Posterior cingulate gyrus (tissue), 11 donors: ENCODE measurements around the gene PIN4.
"Not testable (repeated sequence)": the region's sequence is repeated elsewhere in the genome, so short reads cannot be mapped to it uniquely, and the experiment has no call there.

Experiments used
- DNase-seq, 10 donors: peaks; one replicate each; pipeline versions ENCODE4 v3.0.0 to v3.0.0-alpha.2; 2020 to 2021; ENCODE audit warnings: mixed read lengths in 3 of 10
- intact Hi-C: fragments of 100-400 bp; cut with DNase I; formaldehyde crosslinking; loops from one replicate; pipeline ENCODE4 v1.15.1; 2023

Gene PIN4

GRCh38 chrX:72181178-72182125 is at the start of gene PIN4:
TSS of gene PIN4 (plus strand) at chrX:72181757. CDS start at chrX:72181786, 29 bp downstream.
- peak; percentile 83 to 99 (median 90) for DNase-seq
- intact Hi-C loops = loop anchor here (5.0 kb wide), 1 partner anchor 49 kb away; the partner anchor contains the start of gene RTL5

- DNase-seq = no peak
- intact Hi-C loops = loop anchor here (5.0 kb wide), 1 partner anchor 50 kb away; the partner anchor contains the start of gene PIN4
Measured at GRCh38 chrX:72132456-72132855, 49.1 kb upstream of the PIN4 start.

- peak in 1 of 10 donors; percentile 62 for DNase-seq
Measured at GRCh38 chrX:72133851-72134546, 47.6 kb upstream of the PIN4 start.

GRCh38 chrX:72137846-72138495 is 43.6 kb upstream of the PIN4 start:
- intact Hi-C loops = no loop called here
- DNase-seq = no peak

More at GRCh38 chrX:72133851-72134546, 47.6 kb upstream of the PIN4 start:
- intact Hi-C loops = loop anchor here (5.0 kb wide), 1 partner anchor 48 kb away; the partner anchor contains the start of gene PIN4

- DNase-seq = no peak
- intact Hi-C loops = no loop called here
Measured at GRCh38 chrX:72139538-72139937, 42.0 kb upstream of the PIN4 start.

GRCh38 chrX:72141372-72142004 is 40.1 kb upstream of the PIN4 start:
- no peak for DNase-seq
- intact Hi-C loops = no loop called here

- intact Hi-C loops = no loop called here
- no peak for DNase-seq
Measured at GRCh38 chrX:72142094-72142793, 39.3 kb upstream of the PIN4 start.

GRCh38 chrX:72142794-72143608 is 38.6 kb upstream of the PIN4 start:
- intact Hi-C loops = no loop called here
- DNase-seq = no peak

- intact Hi-C loops = no loop called here
- no peak for DNase-seq
Measured at GRCh38 chrX:72143609-72143907, 38.0 kb upstream of the PIN4 start.

GRCh38 chrX:72145181-72145580 is 36.4 kb upstream of the PIN4 start:
- DNase-seq = no peak
- intact Hi-C loops = no loop called here

- no peak for DNase-seq
- intact Hi-C loops = no loop called here
Measured at GRCh38 chrX:72146527-72146926, 35.0 kb upstream of the PIN4 start.

- no peak for DNase-seq
- intact Hi-C loops = no loop called here
Measured at GRCh38 chrX:72158773-72159172, 22.8 kb upstream of the PIN4 start.

- intact Hi-C loops = no loop called here
- DNase-seq = no peak
Measured at GRCh38 chrX:72159769-72160168, 21.8 kb upstream of the PIN4 start.

GRCh38 chrX:72165551-72165950 is 16.0 kb upstream of the PIN4 start:
- intact Hi-C loops = no loop called here

GRCh38 chrX:72169008-72169728 is 12.4 kb upstream of the PIN4 start:
- intact Hi-C loops = no loop called here
- no peak for DNase-seq

More at GRCh38 chrX:72165551-72165950, 16.0 kb upstream of the PIN4 start:
- no peak for DNase-seq

- intact Hi-C loops, DNase-seq: not testable (repeated sequence)
Measured at GRCh38 chrX:72176289-72176688, 5.3 kb upstream of the PIN4 start.

- intact Hi-C loops = no loop called here
- peak in 1 of 10 donors; percentile 7 for DNase-seq
Measured at GRCh38 chrX:72176981-72177380, 4.6 kb upstream of the PIN4 start.

- intact Hi-C loops = loop anchor here (5.0 kb wide), 1 partner anchor 48 kb away; the partner anchor contains the start of gene RTL5
Measured at GRCh38 chrX:72180539-72180938, 1.0 kb upstream of the PIN4 start.

More at GRCh38 chrX:72180539-72180938, 1.0 kb upstream of the PIN4 start:
- no peak for DNase-seq
